Measurements from ENCODE around the gene IFNGR1.
"Not testable (repeated sequence)": the region's sequence is repeated elsewhere in the genome, so short reads cannot be mapped to it uniquely, and the experiment has no call there.

The IFNGR1 gene

GRCh38 chr6:137218917-137219663 is at the start of gene IFNGR1:
Gene IFNGR1, minus strand, starts transcription at chr6:137219385. Its CDS starts 58 bp downstream, at chr6:137219327.
- DNase-seq, result peak; percentile 96

GRCh38 chr6:137268911-137269310 is 49.7 kb upstream of the IFNGR1 start:
- DNase-seq, result no peak

DNA sequence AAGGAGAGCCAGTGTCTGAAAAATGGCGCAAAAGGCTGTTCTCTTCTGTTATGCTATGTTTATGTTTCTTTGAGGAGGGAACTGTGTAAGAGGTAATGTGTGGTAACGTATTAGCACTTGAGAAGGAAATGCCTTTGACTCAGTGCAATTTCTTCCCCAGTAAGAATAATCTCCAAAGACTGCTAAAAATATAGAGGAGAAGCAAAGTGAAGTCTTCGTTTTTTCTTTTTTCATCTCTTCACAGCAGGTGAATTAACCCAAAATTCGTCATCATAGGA is 47.1 kb upstream of the IFNGR1 start:
- DNase-seq, result no peak

DNA sequence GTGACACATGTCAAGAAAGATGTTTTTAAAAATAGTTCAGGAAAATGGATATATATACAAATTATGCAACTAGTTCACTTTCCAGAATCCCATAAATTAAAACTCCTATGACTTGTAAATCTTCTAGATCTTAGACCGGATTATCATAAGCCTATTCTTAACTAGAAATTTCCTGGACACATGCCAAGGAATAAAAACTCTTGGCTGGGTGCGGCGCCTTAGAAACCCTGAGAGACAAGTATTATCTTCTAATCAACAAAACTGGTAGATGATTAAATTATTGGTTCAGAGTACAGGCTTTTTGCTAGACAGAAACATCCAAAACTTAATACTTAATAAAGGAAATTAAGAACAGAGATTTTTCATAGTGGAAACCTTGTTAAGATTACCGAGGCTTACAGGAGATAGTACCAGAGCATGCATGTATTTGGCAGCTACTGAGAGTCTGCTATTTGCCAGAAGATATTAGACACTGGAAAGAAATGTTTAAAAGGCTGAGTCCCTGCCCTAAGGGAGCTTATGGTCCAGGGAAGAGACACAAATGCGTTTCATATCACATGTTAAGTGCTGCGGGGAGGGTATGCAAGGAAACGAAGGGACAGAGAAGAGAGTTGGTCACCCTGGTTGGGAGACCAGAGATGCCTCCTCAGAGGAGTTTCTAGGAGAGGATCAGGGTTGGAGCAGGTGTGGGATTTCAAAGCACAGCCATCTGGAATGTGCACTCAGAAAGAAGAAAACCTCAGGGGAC is 46.5 kb upstream of the IFNGR1 start:
- no peak for DNase-seq

GRCh38 chr6:137264311-137265075 is 45.3 kb upstream of the IFNGR1 start:
- DNase-seq, result no peak

GRCh38 chr6:137261761-137262160 is 42.6 kb upstream of the IFNGR1 start:
- no peak for DNase-seq

DNA sequence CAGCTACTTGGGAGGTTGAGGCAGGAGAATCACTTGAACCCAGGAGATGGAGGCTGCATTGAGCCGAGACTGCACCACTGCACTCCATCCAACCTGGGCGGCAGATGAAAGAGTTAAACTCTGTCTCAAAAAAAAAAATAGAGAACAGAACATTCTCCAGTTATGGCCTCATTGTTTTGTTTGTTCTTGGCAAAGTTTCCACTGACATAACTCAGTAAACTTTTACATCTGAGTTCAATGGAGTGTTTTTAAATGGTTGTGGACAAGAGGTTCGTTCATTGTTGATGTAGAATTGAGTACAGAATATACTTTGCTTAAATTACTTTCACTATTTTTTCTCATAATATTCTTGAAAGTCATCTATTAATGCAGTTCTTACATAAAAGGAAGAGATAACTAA is 42.2 kb upstream of the IFNGR1 start:
- no peak for DNase-seq

- no peak for DNase-seq
These were observed 41.0 kb upstream of the IFNGR1 start for GRCh38 chr6:137260217-137260616.

DNA sequence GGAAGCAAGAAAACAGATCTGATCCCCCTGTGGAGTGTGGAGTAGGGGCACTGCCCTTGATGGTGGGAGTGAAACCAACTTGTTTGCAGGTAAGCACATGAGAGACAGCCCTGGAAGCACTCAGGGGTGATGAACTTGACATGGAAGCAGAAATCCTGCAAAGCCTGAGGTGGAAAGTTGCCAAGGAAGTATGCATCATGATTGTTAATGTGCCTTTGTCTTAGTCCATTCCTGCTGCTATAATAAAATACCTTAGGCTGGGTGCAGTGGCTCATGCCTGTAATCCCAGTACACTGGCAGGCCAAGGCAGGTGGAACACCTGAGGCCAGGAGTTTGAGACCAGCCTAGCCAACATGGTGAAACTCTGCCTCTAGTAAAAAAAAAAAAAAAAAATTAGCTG is 40.2 kb upstream of the IFNGR1 start:
- DNase-seq, result no peak

GRCh38 chr6:137258170-137258569 is 39.0 kb upstream of the IFNGR1 start:
- DNase-seq, result no peak

- no peak for DNase-seq
These were observed 37.3 kb upstream of the IFNGR1 start for GRCh38 chr6:137256350-137257103.

DNA sequence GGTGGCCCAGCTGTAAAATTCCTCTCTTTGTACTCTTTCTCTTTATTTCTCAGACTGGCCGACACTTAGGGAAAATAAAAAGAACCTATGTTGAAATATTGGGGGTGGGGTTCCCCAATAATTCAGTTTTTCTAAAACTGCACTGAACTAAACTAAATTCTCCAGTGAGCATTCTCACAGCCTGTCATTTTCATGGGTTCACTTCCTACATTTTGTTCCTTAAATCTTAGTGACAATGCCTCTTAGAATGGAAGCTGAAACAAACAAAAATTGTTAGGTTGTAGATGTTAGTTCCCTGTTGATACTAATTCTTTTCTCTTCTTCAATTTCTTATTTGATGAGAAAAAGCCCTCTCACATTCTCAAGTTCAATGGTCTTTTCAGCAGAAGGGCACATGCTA is 35.8 kb upstream of the IFNGR1 start:
- DNase-seq, result no peak

- DNase-seq, result not testable (repeated sequence)
These were observed 35.2 kb upstream of the IFNGR1 start for GRCh38 chr6:137254430-137254829.

DNA sequence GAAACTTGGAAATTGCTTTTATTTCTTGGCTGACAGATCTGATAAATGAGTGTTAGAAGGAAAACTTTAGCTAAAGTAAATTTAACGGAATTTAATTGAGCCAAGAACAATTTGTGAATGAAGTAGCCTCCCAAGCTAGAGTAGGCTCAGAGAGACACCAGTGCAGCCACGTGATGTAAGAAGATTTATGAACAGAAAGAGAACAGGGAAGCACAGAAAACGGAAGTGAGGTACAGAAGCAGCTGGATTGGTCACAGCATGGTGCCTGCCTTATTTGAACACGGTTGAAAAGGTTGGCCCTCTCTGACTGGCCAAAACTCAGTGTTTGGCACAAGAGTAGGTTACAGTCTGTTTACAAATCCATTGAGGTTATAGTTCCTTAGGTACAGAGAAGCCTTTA is 29.5 kb upstream of the IFNGR1 start:
- no peak for DNase-seq

DNA sequence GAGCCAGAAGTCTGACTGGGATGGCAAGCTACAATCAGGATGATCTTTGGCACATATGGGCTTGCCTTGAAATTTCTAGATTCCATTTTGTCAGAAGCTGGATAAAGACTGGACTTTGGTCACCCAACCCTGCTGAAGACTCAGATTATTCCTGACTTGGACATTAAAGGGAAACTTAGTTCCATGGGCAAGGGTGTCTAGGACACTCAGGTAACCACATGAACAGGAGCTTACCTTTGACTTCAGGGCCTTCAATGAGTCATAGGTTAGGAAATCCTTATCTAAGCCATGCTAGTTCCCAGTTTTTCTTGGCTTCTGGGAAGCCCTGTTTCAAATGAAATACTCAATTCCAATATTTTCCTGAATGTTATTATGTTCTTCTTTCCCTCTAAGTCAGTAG is 28.5 kb upstream of the IFNGR1 start:
- DNase-seq, result no peak

DNA sequence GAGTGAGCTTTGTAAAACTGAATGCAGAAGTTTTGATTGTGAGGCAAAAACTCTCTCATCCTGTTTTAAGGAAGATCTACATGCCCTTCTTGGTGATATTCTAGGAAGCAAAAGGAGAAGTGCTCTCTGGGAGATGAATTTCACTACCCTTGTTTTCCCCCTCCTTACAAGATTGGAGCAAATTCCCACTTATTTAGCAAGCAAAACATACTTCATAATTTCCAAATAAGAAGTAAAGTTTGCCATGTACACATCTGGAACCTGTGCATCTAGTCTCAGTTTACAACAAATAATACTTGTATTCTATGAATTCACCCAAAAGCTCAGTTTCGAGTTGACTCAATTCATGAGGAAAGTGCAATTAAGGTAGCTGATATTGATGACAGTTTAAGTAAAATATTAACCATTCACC is 27.6 kb upstream of the IFNGR1 start:
- DNase-seq, result no peak

DNA sequence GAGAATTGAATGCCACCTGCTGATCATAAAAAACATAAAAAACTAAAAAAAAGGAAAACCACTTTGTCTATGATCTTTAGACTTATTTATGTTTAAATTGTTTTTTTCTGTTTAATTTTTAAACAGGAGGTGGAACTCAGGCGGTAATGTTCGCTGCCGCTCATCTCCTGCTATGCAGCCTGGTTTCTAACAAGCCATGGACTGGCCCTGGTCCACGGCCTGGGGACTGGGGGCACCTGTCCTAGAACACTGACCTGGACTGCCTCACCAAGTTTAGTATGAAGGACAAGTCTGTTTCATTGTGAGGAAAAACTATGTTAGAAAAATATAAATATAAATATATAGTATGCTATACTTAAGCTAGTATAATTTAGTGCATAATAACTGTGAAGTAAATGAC is 27.0 kb upstream of the IFNGR1 start:
- no peak for DNase-seq

- no peak for DNase-seq
These were observed 22.4 kb upstream of the IFNGR1 start for GRCh38 chr6:137241481-137242038.

DNA sequence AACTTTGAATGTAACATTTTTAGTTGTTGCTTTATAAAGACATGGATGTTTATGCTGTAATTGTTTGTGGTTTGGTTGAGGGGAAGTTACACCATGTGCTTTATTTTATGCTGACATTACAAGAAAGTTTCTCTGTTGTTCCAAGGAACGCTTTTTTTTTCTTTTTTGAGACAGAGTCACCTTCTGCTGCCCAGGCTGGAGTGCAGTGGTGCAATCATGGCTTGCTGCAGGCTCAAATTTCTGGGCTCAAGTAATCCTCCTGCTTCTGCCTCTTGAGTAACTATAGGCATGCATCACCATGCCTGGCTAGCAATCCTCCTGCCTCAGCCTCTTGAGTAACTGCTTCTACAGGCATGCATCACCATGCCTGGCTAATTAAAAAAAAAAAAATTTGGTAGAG is 21.0 kb upstream of the IFNGR1 start:
- no peak for DNase-seq

- DNase-seq, result no peak
These were observed 18.4 kb upstream of the IFNGR1 start for GRCh38 chr6:137237413-137238170.

GRCh38 chr6:137236581-137237355 is 17.6 kb upstream of the IFNGR1 start:
- no peak for DNase-seq

Measured in activated T-cell treated with anti-CD3 and anti-CD28 coated beads, Interleukin-2, amount 50 U/mL, for 1 hour (primary cell).